ACHN (cell line): ENCODE results near the gene OLFM1.
"Not testable (repeated sequence)": the region's sequence is repeated elsewhere in the genome, so short reads cannot be mapped to it uniquely, and the experiment has no call there.

Experiments
- DNase-seq: peaks from one replicate; pipeline ENCODE4 v3.0.0-alpha.2; 2015
- in situ Hi-C: cut with HindIII; loops from 2 replicates; pipeline ENCODE4 v1.10.0; 2017; ENCODE audit warnings: low sequenced_read_pairs, low pct_ligation_motif_present, low pct_unique_long_range_greater_than_20kb

The OLFM1 gene

GRCh38 chr9:135138078-135138855 is 50.8 kb downstream of the OLFM1 start:
- in situ Hi-C loops = no loop called here
- DNase-seq = no peak

- DNase-seq = no peak
- in situ Hi-C loops = no loop called here
Observed at GRCh38 chr9:135139366-135139959, 52.0 kb downstream of the OLFM1 start.

- in situ Hi-C loops = no loop called here
- no peak for DNase-seq
Observed at GRCh38 chr9:135141183-135141774, 53.8 kb downstream of the OLFM1 start.

GRCh38 chr9:135144581-135145170 is 57.2 kb downstream of the OLFM1 start:
- DNase-seq = no peak

GRCh38 chr9:135145312-135145711 is 57.8 kb downstream of the OLFM1 start:
- in situ Hi-C loops = no loop called here
- DNase-seq = no peak

More at GRCh38 chr9:135144581-135145170, 57.2 kb downstream of the OLFM1 start:
- in situ Hi-C loops = no loop called here

GRCh38 chr9:135146241-135146640 is 58.8 kb downstream of the OLFM1 start:
- in situ Hi-C loops = no loop called here
- DNase-seq = no peak

- in situ Hi-C loops = no loop called here
- DNase-seq = no peak
Observed at GRCh38 chr9:135146766-135147473, 59.5 kb downstream of the OLFM1 start.

- no peak for DNase-seq
- in situ Hi-C loops = no loop called here
Observed at GRCh38 chr9:135147474-135147805, 60.0 kb downstream of the OLFM1 start.

GRCh38 chr9:135147938-135148337 is 60.5 kb downstream of the OLFM1 start:
- in situ Hi-C loops = no loop called here
- no peak for DNase-seq

GRCh38 chr9:135148386-135148785 is 60.9 kb downstream of the OLFM1 start:
- in situ Hi-C loops = no loop called here
- no peak for DNase-seq

GRCh38 chr9:135149901-135150300 is 62.4 kb downstream of the OLFM1 start:
- DNase-seq, in situ Hi-C loops: not testable (repeated sequence)

GRCh38 chr9:135150981-135151380 is 63.5 kb downstream of the OLFM1 start:
- DNase-seq = no peak
- in situ Hi-C loops = no loop called here

- in situ Hi-C loops = no loop called here
- DNase-seq = no peak
Observed at GRCh38 chr9:135151757-135152613, 64.5 kb downstream of the OLFM1 start.

- in situ Hi-C loops = no loop called here
- DNase-seq = no peak
Observed at GRCh38 chr9:135152614-135153334, 65.3 kb downstream of the OLFM1 start.

GRCh38 chr9:135154050-135154615 is 66.7 kb downstream of the OLFM1 start:
- no peak for DNase-seq
- in situ Hi-C loops = no loop called here

GRCh38 chr9:135155396-135155795 is 67.9 kb downstream of the OLFM1 start:
- in situ Hi-C loops = no loop called here
- no peak for DNase-seq
